Activated T-helper 2 cell treated with anti-CD3 and anti-CD28 coated beads, Interferon-gamma antibody, Interleukin-2, Interleukin-4, amounts not matched to agents 10 μg/mL and 5 μg/mL and 100 μg/mL, durations not matched to agents 14 hours and 24 hours and 36 hours (primary cell): Measurements from ENCODE around the gene ARL5C. TPM values are rescaled to one million over a fixed set of nuclear protein-coding genes. Genes with fewer than 3 reads are reported as not detected.

ENCODE experiments used
- DNase-seq: peaks from one replicate; pipeline ENCODE4 v3.0.0; 2021; ENCODE audit warnings: low spot score
- H3K27ac Mint-ChIP-seq: one replicate; pipeline ENCODE4 v1.8.0; 2021; ENCODE audit warnings: mixed read lengths
- H3K27me3 Mint-ChIP-seq: one replicate; pipeline ENCODE4 v1.8.0; 2021; ENCODE audit warnings: low read depth, mixed read lengths
- H3K36me3 Mint-ChIP-seq: one replicate; pipeline ENCODE4 v1.8.0; 2021; ENCODE audit warnings: low read depth, mixed read lengths
- H3K4me1 Mint-ChIP-seq: one replicate; pipeline ENCODE4 v1.8.0; 2021; ENCODE audit warnings: low read depth, mixed read lengths
- H3K4me3 Mint-ChIP-seq: one replicate; pipeline ENCODE4 v1.8.0; 2021; ENCODE audit warnings: low read depth, mild to moderate bottlenecking, moderate library complexity, mixed read lengths
- H3K9me3 Mint-ChIP-seq: one replicate; pipeline ENCODE4 v1.8.0; 2021; ENCODE audit warnings: mixed read lengths
- intact Hi-C: fragments of 100-400 bp; cut with micrococcal nuclease; formaldehyde crosslinking; loops from one replicate; pipeline ENCODE4 v1.15.1; 2023
- total RNA-seq: library from RNA; stranded (reverse); gene quantifications from 2 replicates; pipeline ENCODE4 v1.2.3, GENCODE V29; 2022

ARL5C gene
- total RNA-seq, 1 donor from 2014 or later = 0.07 TPM

GRCh38 chr17:39200070-39200879, 34.3 kb upstream of the ARL5C start, which contains the start of gene RPL19:
RPL19 (plus strand) TSS chr17:39200283; CDS start chr17:39200345, 62 bp downstream.
- Mint-ChIP-seq H3K9me3 (no peaks in the 10 kb centered on the region), H3K4me1 (peaks cover 38% of the 10 kb centered on the region), H3K27ac (peak within 1 kb of the TSS; percentile 98), H3K27me3 (no peaks in the 10 kb centered on the region), H3K4me3 (peak within 1 kb of the TSS; percentile 96), H3K36me3 (peaks cover 56% of the 10 kb centered on the region)
- peak; percentile 78 for DNase-seq
- intact Hi-C loops = no loop called here

GRCh38 chr17:39199820-39200069, 33.8 kb upstream of the ARL5C start:
- peak overlapping the region; percentile 96 for H3K4me3 Mint-ChIP-seq
- intact Hi-C loops = loop anchor here (2.0 to 5.0 kb wide), 2 partner anchors 47 to 447 kb away; partner anchors contain the start of genes PLXDC1 and PSMB3
- peak overlapping the region; percentile 98 for H3K27ac Mint-ChIP-seq
- no peaks in the 10 kb centered on the region for H3K27me3 Mint-ChIP-seq
- H3K9me3 Mint-ChIP-seq = no peaks in the 10 kb centered on the region
- peak; percentile 84 for DNase-seq
- peaks cover 42% of the 10 kb centered on the region for H3K4me1 Mint-ChIP-seq
- H3K36me3 Mint-ChIP-seq = peaks cover 51% of the 10 kb centered on the region

GRCh38 chr17:39198186-39198566, 32.2 kb upstream of the ARL5C start:
- intact Hi-C loops = loop anchor here (2.0 to 5.0 kb wide), 2 partner anchors 46 to 445 kb away; partner anchors contain the start of genes PLXDC1 and PSMB3
- Mint-ChIP-seq H3K27ac (peak overlapping the region; percentile 62), H3K27me3 (no peaks in the 10 kb centered on the region), H3K9me3 (no peaks in the 10 kb centered on the region), H3K4me3 (peak overlapping the region; percentile 82), H3K36me3 (peaks cover 42% of the 10 kb centered on the region), H3K4me1 (peaks cover 40% of the 10 kb centered on the region)
- no peak for DNase-seq

DNA sequence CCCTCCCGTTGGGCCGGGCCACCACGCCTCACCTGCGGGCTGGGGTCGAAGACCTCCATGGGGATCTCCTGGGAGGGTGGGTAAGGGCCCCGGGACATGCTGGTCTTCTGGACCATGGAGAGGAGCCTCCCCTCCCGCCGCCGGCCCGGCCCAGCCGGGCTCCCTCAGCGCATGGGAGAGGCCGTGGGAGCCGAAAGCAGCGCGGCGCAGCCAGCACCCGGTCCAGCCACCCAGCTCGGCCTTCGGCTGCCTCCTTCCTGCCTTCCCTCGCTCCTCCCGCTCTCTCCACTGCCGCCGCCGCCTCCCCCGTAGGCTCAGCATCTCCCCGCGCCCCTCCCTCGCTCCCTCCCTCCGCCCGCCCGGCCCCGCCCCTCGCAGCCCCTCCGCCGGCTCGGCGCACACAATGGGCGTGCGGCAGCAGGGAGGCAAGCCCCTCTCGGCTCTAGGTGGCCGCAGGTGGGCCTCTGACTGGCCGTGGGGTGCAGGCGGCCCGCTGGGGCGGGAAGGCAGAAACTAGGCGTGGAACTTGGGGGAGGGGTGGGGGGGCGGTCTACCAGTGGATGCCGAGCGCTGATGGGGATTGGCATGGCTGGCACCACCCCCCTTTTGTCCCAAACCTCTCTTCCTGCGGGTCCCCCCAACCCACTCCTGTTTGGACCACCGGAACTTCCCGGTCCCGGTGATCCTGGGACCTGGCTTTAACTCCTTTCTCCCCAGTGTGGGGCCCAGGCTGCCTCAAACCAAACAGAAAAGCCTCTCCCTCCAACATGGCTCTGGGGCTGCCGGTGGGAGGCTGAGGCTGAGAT, 31.6 kb upstream of the ARL5C start, which contains the start of gene CACNB1:
Gene CACNB1, minus strand, starts transcription at position 290 of the 806 bp plus-strand sequence. Its CDS starts 174 bp downstream, at position 116.
- intact Hi-C loops = loop anchor here (2.0 to 5.0 kb wide), 2 partner anchors 45 to 445 kb away; partner anchors contain the start of genes PLXDC1 and PSMB3
- no peaks in the 10 kb centered on the region for H3K9me3 Mint-ChIP-seq

DNA sequence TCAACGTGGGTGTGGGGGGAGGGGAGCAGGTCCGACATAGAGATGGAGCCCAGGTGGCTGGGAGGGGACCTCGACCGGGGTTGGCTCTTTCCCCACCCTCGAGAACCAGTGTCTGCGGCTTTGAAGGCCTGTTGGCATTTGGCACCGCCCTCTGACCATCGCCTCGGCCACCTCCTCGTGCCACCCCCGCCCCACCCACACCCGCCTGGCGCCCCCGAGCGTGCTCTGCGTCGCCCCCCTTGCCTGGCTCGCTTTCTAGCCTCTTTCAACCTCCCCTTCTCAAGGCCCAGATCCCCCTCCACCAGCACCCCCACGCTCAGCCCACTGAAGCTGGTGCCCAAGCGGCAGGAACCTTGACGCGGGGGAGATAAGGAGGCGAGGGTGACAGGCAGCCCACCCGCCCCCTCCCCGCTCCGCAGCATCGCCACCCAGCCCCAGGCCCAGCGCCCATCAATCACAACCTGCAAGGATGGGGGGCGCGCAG, 30.9 kb upstream of the ARL5C start:
- no peaks in the 10 kb centered on the region for H3K9me3 Mint-ChIP-seq
- peak overlapping the region; percentile 82 for H3K4me3 Mint-ChIP-seq
- intact Hi-C loops = loop anchor here (5.0 kb wide), 1 partner anchor 45 kb away; the partner anchor contains the start of gene PLXDC1
- H3K27me3 Mint-ChIP-seq = no peaks in the 10 kb centered on the region
- no peak for DNase-seq
- peaks cover 38% of the 10 kb centered on the region for H3K36me3 Mint-ChIP-seq
- peaks cover 32% of the 10 kb centered on the region for H3K4me1 Mint-ChIP-seq
- no peak overlapping the region for H3K27ac Mint-ChIP-seq

More for the DNA sequence above, 31.6 kb upstream of the ARL5C start, which contains the start of gene CACNB1:
- peaks cover 42% of the 10 kb centered on the region for H3K36me3 Mint-ChIP-seq
- H3K27me3 Mint-ChIP-seq = no peaks in the 10 kb centered on the region
- H3K4me1 Mint-ChIP-seq = peaks cover 37% of the 10 kb centered on the region
- H3K27ac Mint-ChIP-seq = peak within 1 kb of the TSS; percentile 64
- peak; percentile 66 for DNase-seq
- peak within 1 kb of the TSS; percentile 82 for H3K4me3 Mint-ChIP-seq

DNA sequence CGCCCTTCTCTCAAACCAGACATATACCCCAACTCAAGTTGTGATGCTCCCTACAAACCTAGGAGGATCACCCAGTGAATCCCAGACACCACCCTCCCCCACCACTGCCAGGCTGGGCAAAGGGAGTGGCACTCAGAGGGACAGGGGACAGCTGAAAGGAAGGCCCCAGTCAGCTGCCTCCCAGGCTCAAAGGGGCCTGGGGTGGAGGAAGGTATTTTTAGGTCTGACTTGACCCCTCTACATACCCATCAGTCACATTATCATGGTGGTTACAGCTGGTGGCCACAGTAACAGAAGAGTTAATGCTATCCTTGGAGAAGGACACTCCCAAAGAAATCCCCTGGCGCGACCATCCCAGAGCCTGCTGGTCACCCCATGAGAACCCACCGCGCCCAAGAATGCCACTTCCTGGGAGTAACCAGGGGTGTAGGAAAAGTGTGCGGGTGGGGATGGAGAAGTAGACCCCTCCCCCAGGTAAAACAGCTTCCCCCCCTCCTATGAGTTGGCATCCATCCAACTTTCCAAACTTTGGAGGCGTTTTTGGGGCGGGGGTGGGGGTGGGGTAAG, 30.4 kb upstream of the ARL5C start:
- H3K4me1 Mint-ChIP-seq = peaks cover 29% of the 10 kb centered on the region
- no peak for DNase-seq
- peak overlapping the region; percentile 72 for H3K4me3 Mint-ChIP-seq
- H3K27me3 Mint-ChIP-seq = no peaks in the 10 kb centered on the region
- intact Hi-C loops = loop anchor here (5.0 kb wide), 1 partner anchor 44 kb away; the partner anchor contains the start of gene PLXDC1
- no peaks in the 10 kb centered on the region for H3K9me3 Mint-ChIP-seq
- peak overlapping the region; percentile 64 for H3K27ac Mint-ChIP-seq
- peaks cover 36% of the 10 kb centered on the region for H3K36me3 Mint-ChIP-seq

DNA sequence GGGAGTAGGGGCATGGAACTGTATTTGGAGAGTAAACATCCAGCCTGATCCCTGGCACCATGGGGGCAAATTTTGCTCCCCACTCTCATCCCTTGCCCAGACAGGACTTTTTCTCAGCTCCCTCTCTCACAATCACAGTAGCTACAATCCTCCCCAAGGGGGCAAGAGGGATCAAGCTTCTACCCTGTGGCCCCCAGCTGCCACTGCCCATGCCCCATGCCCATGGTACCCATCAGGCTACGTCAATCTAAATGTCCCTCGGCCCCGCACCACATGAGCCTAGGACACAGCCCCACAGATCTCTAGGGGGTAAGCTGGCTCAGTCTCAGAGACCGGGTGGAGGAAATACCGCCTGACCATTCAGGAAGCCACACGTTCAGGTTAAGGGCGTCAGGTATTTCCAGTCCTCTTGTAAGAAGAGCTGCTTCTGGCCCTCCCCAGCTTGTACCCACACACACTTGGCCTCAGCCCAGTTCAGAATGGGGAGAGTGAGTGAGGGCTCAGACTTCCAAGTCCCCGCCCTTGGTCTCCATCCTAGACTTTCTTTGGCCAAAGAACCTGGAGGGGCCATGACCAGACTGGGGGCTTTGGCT, 29.7 kb upstream of the ARL5C start:
- H3K9me3 Mint-ChIP-seq = no peaks in the 10 kb centered on the region

GRCh38 chr17:39194985-39195524, 29.1 kb upstream of the ARL5C start:
- no peak for DNase-seq
- peaks cover 25% of the 10 kb centered on the region for H3K4me1 Mint-ChIP-seq
- H3K36me3 Mint-ChIP-seq = peaks cover 26% of the 10 kb centered on the region
- H3K27ac Mint-ChIP-seq = no peak overlapping the region
- intact Hi-C loops = loop anchor here (5.0 kb wide), 1 partner anchor 43 kb away; the partner anchor contains the start of gene PLXDC1
- no peaks in the 10 kb centered on the region for H3K9me3 Mint-ChIP-seq
- no peaks in the 10 kb centered on the region for H3K27me3 Mint-ChIP-seq
- peak overlapping the region; percentile 72 for H3K4me3 Mint-ChIP-seq

More for the DNA sequence above, 29.7 kb upstream of the ARL5C start:
- DNase-seq = no peak
- intact Hi-C loops = loop anchor here (5.0 kb wide), 1 partner anchor 43 kb away; the partner anchor contains the start of gene PLXDC1
- Mint-ChIP-seq H3K4me3 (peak overlapping the region; percentile 72), H3K27me3 (no peaks in the 10 kb centered on the region), H3K4me1 (peaks cover 25% of the 10 kb centered on the region), H3K27ac (peak overlapping the region; percentile 10), H3K36me3 (peaks cover 32% of the 10 kb centered on the region)

GRCh38 chr17:39194089-39194984, 28.4 kb upstream of the ARL5C start:
- Mint-ChIP-seq H3K27me3 (no peaks in the 10 kb centered on the region), H3K4me1 (peaks cover 21% of the 10 kb centered on the region), H3K36me3 (peaks cover 22% of the 10 kb centered on the region), H3K4me3 (no peak overlapping the region), H3K9me3 (no peaks in the 10 kb centered on the region), H3K27ac (no peak overlapping the region)
- intact Hi-C loops = no loop called here
- no peak for DNase-seq

DNA sequence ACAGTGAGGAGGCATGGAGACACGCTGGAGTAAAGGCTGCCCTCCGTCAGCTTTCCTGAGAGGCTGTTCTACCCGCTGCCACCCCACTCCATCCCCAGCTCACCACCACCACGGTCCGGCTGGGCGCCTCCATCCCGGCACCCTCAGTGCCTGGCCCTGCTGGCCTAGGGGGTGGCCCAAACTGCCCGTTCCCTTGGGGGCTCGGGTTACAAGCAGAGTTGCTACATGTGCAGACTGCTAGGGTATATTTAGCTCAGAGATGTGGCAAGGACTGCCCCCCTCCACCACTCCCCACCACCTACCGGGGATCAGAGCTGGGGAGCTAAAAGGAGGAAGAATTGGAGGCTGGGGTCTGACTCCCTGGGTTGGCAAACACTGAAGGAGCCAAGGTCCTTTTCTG, 27.4 kb upstream of the ARL5C start:
- intact Hi-C loops = no loop called here
- no peaks in the 10 kb centered on the region for H3K9me3 Mint-ChIP-seq

DNA sequence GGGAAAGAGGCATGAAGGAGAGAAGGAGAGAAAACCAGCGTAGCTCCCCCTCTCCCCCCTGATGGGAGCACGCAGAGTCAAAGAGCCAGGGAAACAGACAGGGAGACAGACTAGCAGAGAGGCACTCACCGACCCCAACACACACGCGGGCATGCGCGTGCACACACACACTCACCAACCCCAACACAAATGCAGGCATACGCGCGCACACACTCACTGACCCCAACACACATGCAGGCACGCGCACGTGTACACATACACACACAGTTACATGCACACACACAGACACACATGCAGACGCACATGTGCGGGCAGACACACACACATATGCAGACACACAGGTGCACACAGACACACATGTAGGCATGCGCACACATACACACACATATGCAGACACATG, 26.9 kb upstream of the ARL5C start:
- Mint-ChIP-seq H3K9me3 (no peaks in the 10 kb centered on the region), H3K4me1 (peaks cover 13% of the 10 kb centered on the region), H3K4me3 (no peak overlapping the region), H3K27me3 (no peaks in the 10 kb centered on the region), H3K36me3 (peaks cover 23% of the 10 kb centered on the region), H3K27ac (no peak overlapping the region)
- no peak for DNase-seq
- intact Hi-C loops = no loop called here

More for the DNA sequence above, 27.4 kb upstream of the ARL5C start:
- Mint-ChIP-seq H3K36me3 (peaks cover 22% of the 10 kb centered on the region), H3K27ac (no peak overlapping the region), H3K4me1 (peaks cover 17% of the 10 kb centered on the region), H3K4me3 (no peak overlapping the region), H3K27me3 (no peaks in the 10 kb centered on the region)
- DNase-seq = no peak
